H1 (cell line): ENCODE measurements around the gene MUC5B.

Experiments used
- CEBPB ChIP-seq: IDR thresholded peaks from 2 replicates; pipeline ENCODE4 v1.6.1; 2012; ENCODE audit warnings: low read depth, low read length
- HDAC6 ChIP-seq: IDR thresholded peaks from one replicate; pipeline ENCODE4 v1.7.1; 2012; ENCODE audit warnings: low read depth, mild to moderate bottlenecking, inconsistent platforms, low read length, moderate library complexity
- JUN ChIP-seq: IDR thresholded peaks from 2 replicates; pipeline ENCODE4 v1.6.1; 2011; ENCODE audit warnings: low read depth, mild to moderate bottlenecking, improper control_type of control experiment, low read length
- KDM1A ChIP-seq: fragments of 200-600, 300-600 bp; sonication (generic); IDR thresholded peaks from 2 replicates; pipeline ENCODE4 v1.7.1; 2016; ENCODE audit warnings: mild to moderate bottlenecking, low read length, borderline replicate concordance
- POLR2AphosphoS5 ChIP-seq: IDR thresholded peaks from 2 replicates; pipeline ENCODE4 v1.6.1; 2011; ENCODE audit warnings: low read depth, low read length
- SIX5 ChIP-seq: IDR thresholded peaks from 2 replicates; pipeline ENCODE4 v1.6.1; 2011; ENCODE audit warnings: mild to moderate bottlenecking, low read depth, low read length
- SP2 ChIP-seq: IDR thresholded peaks from 2 replicates; pipeline ENCODE4 v1.6.1; 2012; ENCODE audit warnings: mild to moderate bottlenecking, low read length, inconsistent platforms
- TF ChIP-seq, protein P1 (sequence below), 3 experiments: IDR thresholded peaks; 1 replicate in 2 of 3; 2 replicates in 1 of 3; pipeline versions ENCODE4 v1.5.1 to v1.6.1; 2011; ENCODE audit warnings: low read length in 3 of 3, mild to moderate bottlenecking in 3 of 3, inconsistent platforms in 2 of 3, low read depth in 1 of 3, moderate library complexity in 1 of 3; ENCODE audit not compliant: insufficient read depth in 1 of 3; ENCODE audit errors: control extremely low read depth in 1 of 3

DNA sequence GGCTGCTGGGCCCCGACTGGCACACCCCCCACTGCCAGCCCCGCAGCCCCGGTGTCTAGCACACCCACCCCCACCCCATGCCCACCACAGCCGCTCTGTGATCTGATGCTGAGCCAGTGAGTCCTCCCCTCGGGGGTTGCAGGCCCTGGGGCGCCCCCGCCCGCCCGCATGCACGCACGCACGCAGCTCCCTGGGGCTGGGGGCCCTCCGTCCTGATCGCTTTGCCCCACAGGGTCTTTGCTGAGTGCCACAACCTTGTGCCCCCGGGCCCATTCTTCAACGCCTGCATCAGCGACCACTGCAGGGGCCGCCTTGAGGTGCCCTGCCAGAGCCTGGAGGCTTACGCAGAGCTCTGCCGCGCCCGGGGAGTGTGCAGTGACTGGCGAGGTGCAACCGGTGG is 32.3 kb downstream of the MUC5B start:
- TF ChIP-seq CEBPB (no peak), JUN (no peak), POLR2AphosphoS5 (no peak), SIX5 (no peak), SP2 (no peak), KDM1A (no peak), HDAC6 (no peak)
- TF ChIP-seq, protein P1, sequence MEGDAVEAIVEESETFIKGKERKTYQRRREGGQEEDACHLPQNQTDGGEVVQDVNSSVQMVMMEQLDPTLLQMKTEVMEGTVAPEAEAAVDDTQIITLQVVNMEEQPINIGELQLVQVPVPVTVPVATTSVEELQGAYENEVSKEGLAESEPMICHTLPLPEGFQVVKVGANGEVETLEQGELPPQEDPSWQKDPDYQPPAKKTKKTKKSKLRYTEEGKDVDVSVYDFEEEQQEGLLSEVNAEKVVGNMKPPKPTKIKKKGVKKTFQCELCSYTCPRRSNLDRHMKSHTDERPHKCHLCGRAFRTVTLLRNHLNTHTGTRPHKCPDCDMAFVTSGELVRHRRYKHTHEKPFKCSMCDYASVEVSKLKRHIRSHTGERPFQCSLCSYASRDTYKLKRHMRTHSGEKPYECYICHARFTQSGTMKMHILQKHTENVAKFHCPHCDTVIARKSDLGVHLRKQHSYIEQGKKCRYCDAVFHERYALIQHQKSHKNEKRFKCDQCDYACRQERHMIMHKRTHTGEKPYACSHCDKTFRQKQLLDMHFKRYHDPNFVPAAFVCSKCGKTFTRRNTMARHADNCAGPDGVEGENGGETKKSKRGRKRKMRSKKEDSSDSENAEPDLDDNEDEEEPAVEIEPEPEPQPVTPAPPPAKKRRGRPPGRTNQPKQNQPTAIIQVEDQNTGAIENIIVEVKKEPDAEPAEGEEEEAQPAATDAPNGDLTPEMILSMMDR (IDR thresholded peaks at IDR 0.05; ENCODE audit: control extremely low read depth in 1 of 3, insufficient read depth in 1 of 3, low read depth in 1 of 3, low read length in 3 of 3) = no peak
